NT2/D1 (cell line): ENCODE data around the gene PKP4.

ENCODE experiments used
- DNase-seq: peaks from one replicate; pipeline ENCODE4 v3.0.0-alpha.2; 2011; ENCODE audit warnings: low read depth, low spot score
- H3K27me3 ChIP-seq: 2 replicates; pipeline ENCODE4 v1.6.0; 2011; ENCODE audit warnings: mild to moderate bottlenecking; ENCODE audit not compliant: insufficient read length, insufficient read depth
- H3K36me3 ChIP-seq: 2 replicates; pipeline ENCODE4 v1.6.1; 2011; ENCODE audit warnings: mild to moderate bottlenecking, low read length, mixed read lengths; ENCODE audit not compliant: insufficient read depth, insufficient read length
- H3K4me1 ChIP-seq: 2 replicates; pipeline ENCODE4 v1.5.1; 2011; ENCODE audit not compliant: insufficient read depth, insufficient read length
- H3K4me3 ChIP-seq: 2 replicates; pipeline ENCODE4 v1.5.1; 2011; ENCODE audit warnings: low read depth; ENCODE audit not compliant: insufficient read length
- H3K9ac ChIP-seq: 2 replicates; pipeline ENCODE4 v1.6.0; 2011; ENCODE audit warnings: low read depth; ENCODE audit not compliant: insufficient read length
- H3K9me3 ChIP-seq: 2 replicates; pipeline ENCODE4 v1.5.1; 2011; ENCODE audit warnings: mild to moderate bottlenecking, low read length; ENCODE audit not compliant: insufficient read depth
- SUZ12 ChIP-seq: IDR thresholded peaks from 2 replicates; pipeline ENCODE4 v1.6.1; 2011; ENCODE audit not compliant: insufficient read length, insufficient read depth; ENCODE audit errors: extremely low read depth
- YY1 ChIP-seq: IDR thresholded peaks from 2 replicates; pipeline ENCODE4 v1.6.1; 2011; ENCODE audit not compliant: insufficient read length, insufficient read depth
- ZNF274 ChIP-seq: IDR thresholded peaks from 2 replicates; pipeline ENCODE4 v1.6.1; 2011; ENCODE audit warnings: mild to moderate bottlenecking, low read depth, low read length

Gene PKP4

GRCh38 chr2:158569284-158569683 is 112.5 kb downstream of the PKP4 start:
- Histone ChIP-seq H3K4me1 (no peaks in the 10 kb centered on the region), H3K4me3 (no peak overlapping the region), H3K36me3 (no peaks in the 10 kb centered on the region), H3K9me3 (no peaks in the 10 kb centered on the region), H3K27me3 (no peaks in the 10 kb centered on the region), H3K9ac (no peak overlapping the region)
- TF ChIP-seq YY1 (no peak), SUZ12 (no peak), ZNF274 (no peak)
- DNase-seq = no peak

- TF ChIP-seq YY1 (no peak), SUZ12 (no peak), ZNF274 (no peak)
- Histone ChIP-seq H3K9ac (no peak overlapping the region), H3K9me3 (no peaks in the 10 kb centered on the region)
Observed at GRCh38 chr2:158570869-158571268, 114.1 kb downstream of the PKP4 start.

GRCh38 chr2:158573739-158574138 is 117.0 kb downstream of the PKP4 start:
- no peaks in the 10 kb centered on the region for H3K9me3 ChIP-seq
- DNase-seq = no peak
- no peak overlapping the region for H3K4me3 ChIP-seq
- H3K4me1 ChIP-seq = no peaks in the 10 kb centered on the region
- TF ChIP-seq YY1 (no peak), ZNF274 (no peak), SUZ12 (no peak)
- H3K36me3 ChIP-seq = peaks cover 9% of the 10 kb centered on the region
- H3K9ac ChIP-seq = no peak overlapping the region
- H3K27me3 ChIP-seq = no peaks in the 10 kb centered on the region

More at GRCh38 chr2:158570869-158571268, 114.1 kb downstream of the PKP4 start:
- Histone ChIP-seq H3K27me3 (no peaks in the 10 kb centered on the region), H3K4me3 (no peak overlapping the region), H3K36me3 (no peaks in the 10 kb centered on the region), H3K4me1 (no peaks in the 10 kb centered on the region)
- no peak for DNase-seq

GRCh38 chr2:158575051-158575635 is 118.4 kb downstream of the PKP4 start:
- DNase-seq = no peak
- H3K9me3 ChIP-seq = no peaks in the 10 kb centered on the region

GRCh38 chr2:158577141-158577540 is 120.4 kb downstream of the PKP4 start:
- no peaks in the 10 kb centered on the region for H3K4me1 ChIP-seq
- no peak for TF ChIP-seq SUZ12
- TF ChIP-seq YY1 = no peak
- TF ChIP-seq ZNF274 = no peak
- H3K4me3 ChIP-seq = no peak overlapping the region
- no peaks in the 10 kb centered on the region for H3K9me3 ChIP-seq
- no peak for DNase-seq
- no peak overlapping the region for H3K9ac ChIP-seq
- peaks cover 23% of the 10 kb centered on the region for H3K36me3 ChIP-seq
- no peaks in the 10 kb centered on the region for H3K27me3 ChIP-seq

More at GRCh38 chr2:158575051-158575635, 118.4 kb downstream of the PKP4 start:
- no peaks in the 10 kb centered on the region for H3K27me3 ChIP-seq
- no peak overlapping the region for H3K4me3 ChIP-seq
- peaks cover 12% of the 10 kb centered on the region for H3K36me3 ChIP-seq
- H3K9ac ChIP-seq = no peak overlapping the region
- H3K4me1 ChIP-seq = no peaks in the 10 kb centered on the region
- TF ChIP-seq YY1 = no peak
- TF ChIP-seq ZNF274 = no peak

GRCh38 chr2:158578703-158579330 is 122.1 kb downstream of the PKP4 start:
- peaks cover 28% of the 10 kb centered on the region for H3K36me3 ChIP-seq
- H3K4me3 ChIP-seq = no peak overlapping the region
- H3K4me1 ChIP-seq = no peaks in the 10 kb centered on the region
- H3K9me3 ChIP-seq = no peaks in the 10 kb centered on the region
- no peak for DNase-seq
- TF ChIP-seq YY1 (no peak), SUZ12 (no peak), ZNF274 (no peak)
- no peak overlapping the region for H3K9ac ChIP-seq
- no peaks in the 10 kb centered on the region for H3K27me3 ChIP-seq

GRCh38 chr2:158579928-158580327 is 123.2 kb downstream of the PKP4 start:
- no peaks in the 10 kb centered on the region for H3K9me3 ChIP-seq
- H3K4me1 ChIP-seq = no peaks in the 10 kb centered on the region
- no peak for DNase-seq
- H3K9ac ChIP-seq = no peak overlapping the region
- no peak overlapping the region for H3K4me3 ChIP-seq
- H3K36me3 ChIP-seq = peaks cover 34% of the 10 kb centered on the region
- TF ChIP-seq SUZ12 (no peak), ZNF274 (no peak), YY1 (no peak)
- H3K27me3 ChIP-seq = no peaks in the 10 kb centered on the region
